PC-9 (cell line): ENCODE data around the gene KCTD20.

Experiments used
- EZH2 ChIP-seq: fragments of 200-600 bp; sonication (generic); IDR thresholded peaks from 2 replicates; pipeline ENCODE4 v1.8.0; 2017; ENCODE audit warnings: antibody characterized with exemption, low read depth
- TF ChIP-seq, protein P1 (sequence below): fragments of 200-600 bp; sonication (generic); conservative IDR thresholded peaks from 2 replicates; pipeline ENCODE4 v1.6.1; 2017; ENCODE audit warnings: mixed run types, antibody characterized with exemption, mild to moderate bottlenecking, moderate library complexity

DNA sequence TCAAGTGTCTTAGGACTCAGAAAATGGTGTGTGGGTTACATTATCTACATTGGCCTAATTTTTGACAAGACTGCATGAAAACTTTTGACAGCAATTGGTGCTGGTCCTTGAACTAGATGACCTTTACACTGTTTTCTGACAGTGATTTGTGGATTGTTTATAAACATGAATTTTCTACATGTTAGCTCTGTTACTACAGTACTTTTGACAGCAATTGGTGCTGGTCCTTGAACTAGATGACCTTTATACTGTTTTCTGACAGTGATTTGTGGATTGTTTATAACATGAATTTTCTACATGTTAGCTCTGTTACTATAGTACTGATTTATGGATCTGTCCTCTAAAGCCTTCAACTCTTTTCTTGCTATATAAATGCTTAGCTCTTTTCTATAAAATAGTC, 16.7 kb downstream of the KCTD20 start:
- TF ChIP-seq, protein P1, sequence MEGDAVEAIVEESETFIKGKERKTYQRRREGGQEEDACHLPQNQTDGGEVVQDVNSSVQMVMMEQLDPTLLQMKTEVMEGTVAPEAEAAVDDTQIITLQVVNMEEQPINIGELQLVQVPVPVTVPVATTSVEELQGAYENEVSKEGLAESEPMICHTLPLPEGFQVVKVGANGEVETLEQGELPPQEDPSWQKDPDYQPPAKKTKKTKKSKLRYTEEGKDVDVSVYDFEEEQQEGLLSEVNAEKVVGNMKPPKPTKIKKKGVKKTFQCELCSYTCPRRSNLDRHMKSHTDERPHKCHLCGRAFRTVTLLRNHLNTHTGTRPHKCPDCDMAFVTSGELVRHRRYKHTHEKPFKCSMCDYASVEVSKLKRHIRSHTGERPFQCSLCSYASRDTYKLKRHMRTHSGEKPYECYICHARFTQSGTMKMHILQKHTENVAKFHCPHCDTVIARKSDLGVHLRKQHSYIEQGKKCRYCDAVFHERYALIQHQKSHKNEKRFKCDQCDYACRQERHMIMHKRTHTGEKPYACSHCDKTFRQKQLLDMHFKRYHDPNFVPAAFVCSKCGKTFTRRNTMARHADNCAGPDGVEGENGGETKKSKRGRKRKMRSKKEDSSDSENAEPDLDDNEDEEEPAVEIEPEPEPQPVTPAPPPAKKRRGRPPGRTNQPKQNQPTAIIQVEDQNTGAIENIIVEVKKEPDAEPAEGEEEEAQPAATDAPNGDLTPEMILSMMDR: no peak
- TF ChIP-seq EZH2: no peak
